NT2/D1 (cell line): Measurements from ENCODE around the gene ATP1A1.

Experiments used
- DNase-seq: peaks from one replicate; pipeline ENCODE4 v3.0.0-alpha.2; 2011; ENCODE audit warnings: low read depth, low spot score
- H3K27me3 ChIP-seq: 2 replicates; pipeline ENCODE4 v1.6.0; 2011; ENCODE audit warnings: mild to moderate bottlenecking; ENCODE audit not compliant: insufficient read length, insufficient read depth
- H3K36me3 ChIP-seq: 2 replicates; pipeline ENCODE4 v1.6.1; 2011; ENCODE audit warnings: mild to moderate bottlenecking, low read length, mixed read lengths; ENCODE audit not compliant: insufficient read depth, insufficient read length
- H3K4me1 ChIP-seq: 2 replicates; pipeline ENCODE4 v1.5.1; 2011; ENCODE audit not compliant: insufficient read depth, insufficient read length
- H3K4me3 ChIP-seq: 2 replicates; pipeline ENCODE4 v1.5.1; 2011; ENCODE audit warnings: low read depth; ENCODE audit not compliant: insufficient read length
- H3K9ac ChIP-seq: 2 replicates; pipeline ENCODE4 v1.6.0; 2011; ENCODE audit warnings: low read depth; ENCODE audit not compliant: insufficient read length
- H3K9me3 ChIP-seq: 2 replicates; pipeline ENCODE4 v1.5.1; 2011; ENCODE audit warnings: mild to moderate bottlenecking, low read length; ENCODE audit not compliant: insufficient read depth
- SUZ12 ChIP-seq: IDR thresholded peaks from 2 replicates; pipeline ENCODE4 v1.6.1; 2011; ENCODE audit not compliant: insufficient read length, insufficient read depth; ENCODE audit errors: extremely low read depth
- YY1 ChIP-seq: IDR thresholded peaks from 2 replicates; pipeline ENCODE4 v1.6.1; 2011; ENCODE audit not compliant: insufficient read length, insufficient read depth
- ZNF274 ChIP-seq: IDR thresholded peaks from 2 replicates; pipeline ENCODE4 v1.6.1; 2011; ENCODE audit warnings: mild to moderate bottlenecking, low read depth, low read length

ATP1A1 gene

GRCh38 chr1:116329524-116330341, 43.3 kb upstream of the ATP1A1 start:
- no peak for DNase-seq
- Histone ChIP-seq H3K4me1 (peaks cover 1% of the 10 kb centered on the region), H3K27me3 (no peaks in the 10 kb centered on the region), H3K9me3 (no peaks in the 10 kb centered on the region), H3K9ac (no peak overlapping the region), H3K36me3 (no peaks in the 10 kb centered on the region), H3K4me3 (no peak overlapping the region)
- no peak for TF ChIP-seq ZNF274
- TF ChIP-seq YY1, result no peak
- TF ChIP-seq SUZ12, result no peak

GRCh38 chr1:116330342-116330652, 42.7 kb upstream of the ATP1A1 start:
- H3K9me3 ChIP-seq, result no peaks in the 10 kb centered on the region
- peaks cover 3% of the 10 kb centered on the region for H3K4me1 ChIP-seq
- H3K36me3 ChIP-seq, result no peaks in the 10 kb centered on the region
- no peak overlapping the region for H3K4me3 ChIP-seq
- no peak overlapping the region for H3K9ac ChIP-seq
- TF ChIP-seq YY1 (no peak), SUZ12 (no peak), ZNF274 (no peak)
- H3K27me3 ChIP-seq, result no peaks in the 10 kb centered on the region
- DNase-seq, result no peak

GRCh38 chr1:116330846-116331245, 42.2 kb upstream of the ATP1A1 start:
- H3K4me1 ChIP-seq, result peaks cover 3% of the 10 kb centered on the region
- H3K9me3 ChIP-seq, result no peaks in the 10 kb centered on the region
- TF ChIP-seq ZNF274 (no peak), SUZ12 (no peak), YY1 (no peak)
- DNase-seq, result no peak
- no peak overlapping the region for H3K9ac ChIP-seq
- H3K36me3 ChIP-seq, result no peaks in the 10 kb centered on the region
- no peaks in the 10 kb centered on the region for H3K27me3 ChIP-seq
- no peak overlapping the region for H3K4me3 ChIP-seq

- no peak for DNase-seq
- TF ChIP-seq SUZ12, result no peak
- no peak for TF ChIP-seq YY1
- no peak for TF ChIP-seq ZNF274
- Histone ChIP-seq H3K4me1 (peaks cover 3% of the 10 kb centered on the region), H3K9me3 (no peaks in the 10 kb centered on the region), H3K36me3 (no peaks in the 10 kb centered on the region), H3K4me3 (no peak overlapping the region), H3K27me3 (no peaks in the 10 kb centered on the region), H3K9ac (no peak overlapping the region)
Measured at GRCh38 chr1:116331523-116331922, 41.5 kb upstream of the ATP1A1 start.

DNA sequence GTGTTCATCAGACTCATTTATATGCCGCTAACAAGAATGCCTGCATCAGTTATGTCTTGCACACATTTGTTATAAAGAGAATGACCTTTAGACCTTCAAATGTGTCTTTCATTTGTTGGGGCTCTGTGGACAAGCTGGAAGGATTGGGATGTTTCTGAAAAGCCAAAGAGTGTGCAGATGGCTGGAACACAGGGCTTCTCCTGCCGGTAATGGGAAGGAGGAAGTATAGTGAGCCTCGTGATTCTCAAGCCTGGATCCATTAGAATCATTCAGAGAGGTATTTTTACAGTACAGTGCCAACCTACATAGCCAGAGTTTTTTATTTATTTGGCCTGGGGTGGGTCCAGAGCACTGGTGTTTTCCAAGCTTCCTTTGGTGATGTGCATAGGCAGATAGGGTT, 40.6 kb upstream of the ATP1A1 start:
- Histone ChIP-seq H3K27me3 (no peaks in the 10 kb centered on the region), H3K36me3 (no peaks in the 10 kb centered on the region), H3K9me3 (no peaks in the 10 kb centered on the region), H3K4me1 (peaks cover 3% of the 10 kb centered on the region), H3K9ac (no peak overlapping the region), H3K4me3 (no peak overlapping the region)
- DNase-seq, result no peak
- TF ChIP-seq YY1, result no peak
- no peak for TF ChIP-seq ZNF274
- no peak for TF ChIP-seq SUZ12

DNA sequence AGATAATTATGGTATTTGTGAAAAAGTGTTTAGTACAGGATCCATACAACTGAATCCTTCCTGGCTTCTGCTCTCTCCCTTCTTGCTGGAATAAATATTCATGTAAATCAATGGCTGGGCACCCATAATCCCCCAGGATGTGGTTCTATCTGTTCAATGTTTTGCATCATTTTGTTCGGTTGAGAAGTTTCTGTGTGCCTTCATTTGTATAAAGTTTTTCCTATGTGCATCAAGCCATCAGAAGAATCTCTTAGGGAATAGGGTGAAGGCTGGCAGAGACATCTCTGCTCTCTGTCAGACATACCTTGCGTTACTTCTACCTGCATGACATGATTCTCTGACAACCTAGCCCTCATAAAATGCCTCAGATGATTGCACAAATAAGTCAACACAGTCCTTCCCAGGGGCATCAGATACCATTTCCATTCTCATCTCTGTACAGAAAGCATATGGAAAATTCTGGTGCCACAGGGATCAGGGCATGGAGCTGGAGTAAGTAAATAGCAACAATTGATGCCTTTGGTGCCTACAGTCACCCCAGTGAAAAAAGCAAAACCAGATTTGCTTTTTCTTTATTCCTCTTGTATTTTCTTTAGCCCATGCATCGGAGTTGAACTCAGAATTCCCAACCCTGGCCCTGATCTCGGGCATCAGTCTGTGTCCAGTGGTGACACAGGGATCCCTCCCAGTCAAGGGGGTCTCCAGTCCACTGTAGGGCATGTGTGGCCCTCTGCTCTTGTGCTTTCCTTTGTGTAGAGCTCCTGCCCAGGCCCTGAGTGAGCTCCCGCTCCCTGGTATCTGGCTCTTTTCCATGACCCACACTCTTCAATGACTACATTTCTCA, 39.7 kb upstream of the ATP1A1 start:
- no peaks in the 10 kb centered on the region for H3K27me3 ChIP-seq
- no peaks in the 10 kb centered on the region for H3K36me3 ChIP-seq
- no peak overlapping the region for H3K9ac ChIP-seq
- H3K4me3 ChIP-seq, result no peak overlapping the region
- H3K9me3 ChIP-seq, result no peaks in the 10 kb centered on the region
- TF ChIP-seq SUZ12 (no peak), ZNF274 (no peak), YY1 (no peak)
- H3K4me1 ChIP-seq, result peaks cover 3% of the 10 kb centered on the region
- DNase-seq, result no peak

- H3K9ac ChIP-seq, result no peak overlapping the region
- DNase-seq, result no peak
- no peaks in the 10 kb centered on the region for H3K27me3 ChIP-seq
- H3K4me3 ChIP-seq, result no peak overlapping the region
- no peaks in the 10 kb centered on the region for H3K36me3 ChIP-seq
- H3K9me3 ChIP-seq, result no peaks in the 10 kb centered on the region
- TF ChIP-seq YY1 (no peak), ZNF274 (no peak), SUZ12 (no peak)
- peaks cover 3% of the 10 kb centered on the region for H3K4me1 ChIP-seq
Measured at GRCh38 chr1:116334015-116334547, 39.0 kb upstream of the ATP1A1 start.
